EL (cell line): ENCODE measurements around the gene CEACAM5.
"Not testable (repeated sequence)": the region's sequence is repeated elsewhere in the genome, so short reads cannot be mapped to it uniquely, and the experiment has no call there.

Experiments
- DNase-seq: peaks from one replicate; pipeline ENCODE4 v3.0.0-alpha.2; 2016

The CEACAM5 gene

DNA sequence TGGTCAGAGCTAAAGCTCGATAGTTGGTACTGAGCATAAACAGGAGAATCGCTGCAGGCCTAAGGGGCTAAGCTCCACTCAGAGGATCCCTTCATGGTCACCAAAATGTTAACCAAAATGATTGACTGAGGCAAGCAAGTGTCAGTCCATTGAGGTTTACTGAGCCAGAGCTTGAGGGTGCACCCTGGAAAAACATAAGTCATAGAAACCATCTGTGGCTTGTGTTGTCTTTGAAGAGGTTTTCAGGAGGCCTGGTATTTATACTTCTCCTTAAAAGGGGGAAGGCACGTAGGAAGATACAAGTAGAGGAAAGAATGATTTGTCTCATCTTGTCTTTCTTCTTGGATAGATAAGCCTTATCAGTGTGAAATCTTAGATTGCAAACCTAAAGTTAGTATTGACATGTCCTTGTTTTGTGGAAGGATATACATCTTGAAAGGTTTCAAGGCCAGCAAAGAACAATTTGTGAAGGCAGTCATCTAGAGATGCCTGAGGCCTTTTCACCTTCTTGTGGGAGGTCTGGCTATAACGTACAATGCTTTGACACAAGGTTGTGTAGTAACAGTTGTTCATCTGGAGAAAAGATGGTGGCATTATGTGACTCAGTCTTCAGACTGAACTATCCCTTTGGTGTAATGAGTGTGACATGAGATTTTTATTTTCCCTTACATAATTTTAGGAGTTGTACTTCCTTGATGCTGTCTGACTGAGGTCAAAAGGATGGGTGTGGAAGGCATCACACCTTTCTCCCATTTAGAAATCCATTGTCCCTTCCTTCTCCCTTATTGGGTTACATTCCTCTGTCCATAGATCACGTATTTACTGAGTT, 32.2 kb downstream of the CEACAM5 start:
- no peak for DNase-seq

DNA sequence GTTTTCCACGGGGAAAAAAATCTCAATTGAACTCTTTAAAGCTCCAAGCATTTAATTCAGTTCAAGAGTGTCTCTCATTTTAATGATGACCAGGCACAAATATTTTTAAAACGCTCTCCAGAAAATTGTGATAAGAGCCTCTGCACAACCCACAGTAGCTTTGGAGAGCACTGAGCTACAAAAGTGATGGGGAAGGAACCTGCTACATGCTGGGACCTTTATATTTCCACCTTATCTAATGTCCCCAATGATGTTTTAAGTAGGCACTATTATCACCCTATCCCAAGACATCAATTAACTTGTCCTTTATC, 32.8 kb downstream of the CEACAM5 start:
- DNase-seq, result no peak

DNA sequence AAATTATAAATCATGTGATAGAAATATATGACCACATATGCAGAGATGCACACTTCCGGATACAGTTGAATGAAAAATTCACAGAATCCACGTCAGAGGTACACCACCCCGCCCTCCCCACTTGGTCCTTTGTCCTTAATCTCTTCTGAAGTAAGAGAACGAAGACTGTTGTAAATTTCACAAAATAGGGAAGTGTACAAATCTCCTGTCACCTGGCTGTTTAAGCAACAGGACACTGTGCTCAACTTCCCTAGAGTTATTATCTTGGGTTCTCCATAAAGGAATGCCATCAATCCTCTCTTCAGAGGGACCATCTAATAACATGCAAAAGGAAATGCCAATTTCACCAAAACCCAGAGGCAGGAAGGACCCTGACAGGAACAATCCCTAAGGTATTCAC, 36.4 kb downstream of the CEACAM5 start:
- DNase-seq, result no peak

DNA sequence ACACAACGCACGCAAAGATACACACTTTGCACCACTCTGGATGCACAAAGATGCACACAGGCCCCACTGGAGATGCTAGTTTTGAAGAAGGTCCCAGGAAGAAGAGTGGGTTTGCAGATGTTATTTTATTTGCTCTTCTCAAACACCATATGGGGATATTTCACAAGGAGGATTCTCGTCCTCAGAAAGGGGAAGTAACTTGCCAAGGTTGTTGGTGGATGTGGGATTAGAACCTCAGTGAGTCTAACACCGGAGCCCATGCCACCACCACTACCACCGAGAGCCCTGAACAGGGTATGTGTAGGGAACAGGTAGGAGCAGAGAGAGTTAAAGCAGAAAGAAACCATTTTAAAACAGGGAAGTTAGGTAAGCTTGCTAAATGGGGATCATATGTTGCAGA, 37.3 kb downstream of the CEACAM5 start:
- DNase-seq, result no peak

DNA sequence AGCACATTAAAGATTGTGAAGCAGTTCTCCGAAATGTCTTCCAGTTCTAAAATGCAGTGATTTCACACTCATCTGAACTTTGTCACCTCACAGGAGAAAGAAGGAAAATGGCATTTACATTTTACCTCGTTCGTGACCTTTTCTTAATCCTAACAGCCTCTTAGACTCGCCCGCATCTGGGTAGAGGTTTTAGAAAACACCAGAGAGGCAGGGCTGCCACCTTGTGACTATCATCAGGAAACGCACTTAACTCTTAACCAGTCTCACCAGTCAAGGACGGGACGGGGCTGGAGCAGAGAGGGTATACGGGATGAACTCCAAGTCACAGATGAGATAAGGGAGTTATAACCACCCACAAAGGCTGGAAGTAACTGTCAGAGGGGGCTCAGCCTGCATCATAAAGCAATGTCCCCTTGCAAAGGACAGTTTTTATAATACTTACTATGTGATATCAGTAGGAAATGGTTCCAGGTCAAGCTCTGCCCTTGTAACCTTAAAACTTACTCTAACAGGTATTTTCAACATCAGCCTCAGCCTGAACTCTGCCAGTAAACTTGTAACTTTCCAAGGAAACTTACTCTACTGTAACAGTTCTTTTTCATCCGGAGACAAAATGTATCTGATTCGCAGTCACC, 38.3 kb downstream of the CEACAM5 start:
- DNase-seq, result peak; percentile 49

DNA sequence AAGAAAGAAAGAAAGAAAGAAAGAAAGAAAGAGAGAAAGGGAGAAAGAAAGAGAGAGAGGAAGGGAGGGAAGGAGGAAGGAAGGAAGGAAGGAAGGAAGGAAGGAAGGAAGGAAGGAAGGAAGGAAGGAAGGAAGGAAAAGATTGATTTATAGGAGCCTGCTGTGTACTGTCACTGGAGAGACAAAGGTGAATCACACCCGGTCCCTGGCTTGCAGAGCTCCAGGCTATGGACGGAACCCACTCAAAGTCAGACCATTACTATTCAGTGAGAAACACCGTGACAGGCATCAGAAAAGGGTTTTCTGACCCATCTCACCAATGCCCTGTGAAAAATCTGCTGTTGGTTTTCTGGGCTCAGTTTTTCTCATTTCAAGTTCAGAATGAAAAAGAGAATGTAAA, 39.6 kb downstream of the CEACAM5 start:
- DNase-seq, result no peak

DNA sequence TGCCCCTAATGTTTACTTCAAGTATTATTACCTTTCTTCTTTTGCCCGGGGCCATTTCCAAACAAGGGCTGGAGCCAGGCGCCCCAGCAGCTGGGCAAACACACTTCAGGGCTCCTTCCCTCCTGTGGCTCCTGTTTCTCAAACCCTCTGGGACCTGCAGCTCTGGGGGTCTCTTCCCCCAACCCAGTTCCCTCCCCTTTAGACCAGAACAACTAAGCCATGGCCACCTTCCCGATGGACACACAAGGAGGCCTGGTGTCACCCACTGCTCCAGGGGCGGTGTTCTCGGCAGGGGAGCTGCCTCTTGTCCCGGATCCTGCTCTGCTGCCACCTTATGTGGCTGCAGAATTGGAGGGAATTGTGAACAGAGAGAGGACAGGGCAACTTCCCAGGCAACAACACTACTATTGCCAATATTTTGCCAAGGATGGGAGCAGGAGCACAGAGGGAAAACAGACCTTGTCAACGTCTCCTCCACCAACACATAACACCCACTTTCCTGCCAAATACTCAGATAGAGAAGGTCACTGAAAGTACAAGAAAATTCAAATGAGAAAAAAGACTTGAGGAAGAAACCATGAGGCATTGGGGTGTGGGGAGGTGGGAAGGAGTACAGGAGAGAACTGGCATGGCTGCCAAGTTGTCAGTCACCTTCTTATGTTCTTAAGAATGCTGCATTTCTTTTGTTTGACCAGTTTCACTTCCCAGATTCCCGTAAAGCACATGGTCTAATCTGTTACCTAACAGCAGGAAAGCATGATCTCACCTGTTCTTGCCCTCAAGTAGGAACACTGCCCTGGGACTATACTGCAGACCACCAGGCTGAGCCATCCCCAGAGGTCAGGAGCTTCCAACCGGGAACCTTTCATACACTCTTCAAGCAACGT, 42.1 kb downstream of the CEACAM5 start:
- not testable (repeated sequence) for DNase-seq

DNA sequence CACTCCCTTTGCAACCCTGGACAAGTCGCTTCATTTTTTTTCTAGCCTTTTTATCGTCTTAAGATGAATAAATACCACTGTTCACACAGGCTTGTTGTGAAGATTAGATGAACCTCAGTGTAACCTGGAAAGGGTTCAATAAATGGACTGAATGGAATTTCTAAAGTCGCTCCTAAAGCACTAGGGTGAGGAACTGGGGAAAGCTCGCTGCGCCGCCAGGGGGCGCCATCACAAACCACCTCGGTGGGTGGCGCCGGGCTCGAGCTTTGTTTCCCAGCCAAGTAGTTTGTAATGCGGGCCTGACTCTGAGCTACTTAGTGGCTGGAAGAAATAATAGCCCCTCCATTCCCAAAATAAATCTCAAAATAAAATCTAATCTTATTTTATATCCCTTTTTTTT, 44.7 kb downstream of the CEACAM5 start:
- DNase-seq, result peak; percentile 35

DNA sequence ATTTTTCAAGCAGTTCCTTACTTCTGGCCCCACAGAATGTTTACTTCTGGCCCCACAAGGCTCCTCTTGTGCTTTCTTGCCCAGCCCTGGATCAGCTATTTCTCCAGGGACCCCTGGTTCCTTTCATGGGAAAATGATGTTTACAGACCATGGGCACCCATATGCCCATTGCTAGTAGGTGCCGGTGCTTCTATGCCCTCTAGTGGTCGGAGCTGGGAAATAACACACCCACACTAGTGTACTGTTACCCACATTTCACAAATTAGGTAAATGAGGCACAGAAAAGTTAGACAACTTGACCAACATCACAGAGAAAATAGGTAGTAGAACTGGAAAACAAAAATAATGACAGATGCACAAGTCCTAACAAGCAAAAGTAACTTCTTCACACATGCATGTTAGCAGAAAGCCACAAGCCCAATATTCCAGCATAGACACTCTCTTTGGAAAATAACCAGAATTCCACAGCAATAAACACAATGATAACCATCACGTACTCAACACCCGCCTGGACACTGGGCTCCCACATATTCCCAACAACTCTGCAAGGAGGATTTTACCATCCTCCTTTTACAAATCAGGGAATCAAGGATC, 45.6 kb downstream of the CEACAM5 start:
- DNase-seq, result peak; percentile 47

DNA sequence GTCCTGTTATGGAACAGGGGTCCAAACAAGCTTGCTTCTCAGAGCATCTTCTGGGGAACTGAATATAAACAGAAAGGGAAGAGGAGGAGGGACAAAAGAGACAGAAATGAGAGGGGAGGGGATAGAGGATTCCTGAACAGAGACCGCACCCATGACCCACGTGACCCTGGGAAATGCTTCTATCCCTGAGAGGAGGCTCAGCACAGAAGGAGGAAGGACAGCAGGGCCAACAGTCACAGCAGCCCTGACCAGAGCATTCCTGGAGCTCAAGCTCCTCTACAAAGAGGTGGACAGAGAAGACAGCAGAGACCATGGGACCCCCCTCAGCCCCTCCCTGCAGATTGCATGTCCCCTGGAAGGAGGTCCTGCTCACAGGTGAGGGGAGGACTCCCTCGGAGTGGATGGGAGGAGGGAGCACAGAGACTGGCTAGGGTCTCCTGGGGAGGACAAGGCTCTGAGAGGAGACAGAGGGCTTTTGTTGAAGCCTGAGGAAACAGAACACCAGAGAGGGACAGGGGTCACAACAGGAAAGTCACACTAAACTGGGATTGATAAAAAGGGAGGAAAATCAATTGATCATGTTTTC, 47.0 kb downstream of the CEACAM5 start, which contains the start of gene CEACAM6:
Gene CEACAM6 (plus strand): TSS at position 203 of the 586 bp plus-strand sequence. CDS start 109 bp downstream, at position 312.
- DNase-seq, result no peak

DNA sequence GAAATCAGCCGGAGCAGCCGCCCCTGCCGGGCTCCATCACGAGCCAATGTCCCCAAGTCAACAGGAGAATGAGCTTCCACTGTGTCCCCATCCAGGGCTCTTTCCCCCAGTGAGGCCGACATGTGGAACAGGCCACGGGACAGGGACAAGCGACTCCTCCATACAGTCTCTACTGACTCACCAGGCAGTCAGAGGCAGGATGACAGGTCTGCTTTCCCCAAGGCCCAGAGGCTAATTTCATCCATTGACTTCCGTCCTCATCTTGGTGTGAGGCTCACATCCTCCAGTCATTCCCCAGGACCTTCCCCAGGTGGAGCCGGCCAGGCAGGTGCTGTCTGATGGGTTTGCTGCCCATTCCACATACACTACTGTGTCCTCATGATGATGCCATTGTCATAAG, 50.4 kb downstream of the CEACAM5 start:
- peak; percentile 9 for DNase-seq

DNA sequence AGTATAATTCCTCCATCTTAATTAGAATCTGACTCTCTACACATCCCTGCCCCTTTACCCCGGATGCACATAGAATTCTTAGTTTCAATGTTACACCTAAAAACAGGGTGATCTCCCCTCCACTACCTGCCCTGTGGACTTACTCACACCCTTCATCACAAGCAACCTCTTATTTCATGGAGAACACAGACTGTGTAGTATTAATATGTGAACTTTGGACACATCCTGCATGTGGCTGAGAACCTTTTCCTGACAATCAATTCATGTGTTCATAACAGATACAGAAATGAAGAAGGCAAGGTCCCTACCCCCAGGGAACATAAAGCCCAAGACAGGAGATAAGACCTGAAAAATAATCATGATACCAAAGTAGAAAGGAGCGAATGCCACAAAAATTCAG, 58.7 kb downstream of the CEACAM5 start:
- DNase-seq, result no peak

DNA sequence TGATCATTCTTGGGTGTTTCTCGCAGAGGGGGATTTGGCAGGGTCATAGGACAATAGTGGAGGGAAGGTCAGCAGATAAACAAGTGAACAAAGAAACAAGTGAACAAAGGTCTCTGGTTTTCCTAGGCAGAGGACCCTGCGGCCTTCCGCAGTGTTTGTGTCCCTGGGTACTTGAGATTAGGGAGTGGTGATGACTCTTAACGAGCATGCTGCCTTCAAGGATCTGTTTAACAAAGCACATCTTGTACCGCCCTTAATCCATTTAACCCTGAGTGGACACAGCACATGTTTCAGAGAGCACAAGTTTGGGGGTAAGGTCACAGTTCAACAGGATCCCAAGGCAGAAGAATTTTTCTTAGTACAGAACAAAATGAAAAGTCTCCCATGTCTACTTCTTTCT, 59.7 kb downstream of the CEACAM5 start:
- not testable (repeated sequence) for DNase-seq

DNA sequence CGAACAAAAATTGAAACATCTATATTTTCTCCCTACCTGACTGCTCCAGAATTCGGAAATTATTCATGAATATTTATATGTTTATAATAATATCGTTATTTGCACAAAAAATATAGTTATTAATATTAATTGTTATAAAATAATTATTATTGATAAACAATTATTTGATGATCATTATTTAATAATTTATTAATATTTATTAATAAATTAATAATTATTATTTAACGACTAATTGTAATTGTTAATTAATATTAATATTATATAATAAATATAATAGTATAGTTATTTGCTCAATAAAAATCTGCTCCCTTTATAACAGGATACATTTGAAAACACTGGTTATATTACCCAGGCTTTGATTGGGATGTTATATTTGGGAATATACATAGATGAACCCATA, 61.2 kb downstream of the CEACAM5 start:
- DNase-seq, result no peak

DNA sequence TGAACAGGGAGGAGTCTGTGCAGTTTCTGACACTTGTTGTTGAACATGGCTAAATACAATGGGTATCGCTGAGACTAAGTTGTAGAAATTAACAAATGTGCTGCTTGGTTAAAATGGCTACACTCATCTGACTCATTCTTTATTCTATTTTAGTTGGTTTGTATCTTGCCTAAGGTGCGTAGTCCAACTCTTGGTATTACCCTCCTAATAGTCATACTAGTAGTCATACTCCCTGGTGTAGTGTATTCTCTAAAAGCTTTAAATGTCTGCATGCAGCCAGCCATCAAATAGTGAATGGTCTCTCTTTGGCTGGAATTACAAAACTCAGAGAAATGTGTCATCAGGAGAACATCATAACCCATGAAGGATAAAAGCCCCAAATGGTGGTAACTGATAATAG, 63.0 kb downstream of the CEACAM5 start:
- DNase-seq, result no peak

DNA sequence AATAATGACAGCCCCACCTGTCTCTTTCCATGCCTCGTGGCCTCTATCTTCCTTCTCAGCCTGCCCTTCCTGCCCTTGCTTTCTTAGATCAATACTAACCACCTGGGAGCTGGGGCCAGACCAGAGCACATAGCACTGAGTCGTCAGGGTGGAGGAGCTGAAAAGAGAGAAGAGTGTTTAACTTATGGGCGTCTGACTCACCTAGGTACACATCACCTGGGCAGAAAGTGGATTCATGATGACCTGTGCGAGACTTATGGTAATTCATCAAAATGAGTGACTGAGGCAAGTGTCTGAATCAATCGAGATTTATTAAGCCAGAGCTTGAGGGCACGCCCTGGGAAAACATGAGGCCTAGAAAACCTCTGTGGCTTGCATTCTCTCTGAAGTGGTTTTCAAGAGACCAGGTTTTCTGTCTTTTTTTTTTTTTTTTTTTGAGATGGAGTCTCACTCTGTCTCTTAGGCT, 66.1 kb downstream of the CEACAM5 start:
- DNase-seq, result no peak

DNA sequence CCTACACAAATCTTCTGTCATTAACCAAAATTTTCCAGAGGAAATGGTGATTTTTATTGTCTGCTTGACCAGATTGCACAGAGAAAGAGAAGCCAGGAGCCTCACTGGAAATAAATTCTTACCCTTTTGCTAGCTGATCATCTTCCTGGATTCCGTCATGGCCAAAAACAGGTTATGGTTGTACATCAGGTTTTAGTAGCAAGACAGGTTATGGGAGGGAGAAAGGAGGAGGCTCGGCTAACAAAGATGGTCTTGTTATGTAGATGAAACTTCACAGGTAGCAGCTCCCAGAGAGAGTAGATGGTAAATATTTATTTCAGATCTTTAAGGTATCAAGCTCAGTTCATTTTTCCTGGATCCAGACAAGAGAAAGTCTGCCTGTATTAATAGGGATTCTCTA, 68.3 kb downstream of the CEACAM5 start:
- DNase-seq, result no peak
